Dermis blood vessel endothelial cell (primary cell): ENCODE results near the gene KIF5C. TPM values are rescaled to one million over a fixed set of nuclear protein-coding genes. Genes with fewer than 3 reads are reported as not detected.
A peak's percentile ranks its signal among the peaks of the same experiment; 100 is the strongest.
"Not testable (repeated sequence)": the region's sequence is repeated elsewhere in the genome, so short reads cannot be mapped to it uniquely, and the experiment has no call there.

Source experiments
- DNase-seq: peaks from one replicate; pipeline ENCODE4 v3.0.0; 2010
- total RNA-seq: library from RNA; depleted of rRNA; stranded (reverse); fragments of >200 nt; gene quantifications from 2 replicates; pipeline ENCODE4 v1.2.3, GENCODE V29; 2014

Gene KIF5C
- total RNA-seq, 1 donor from 2014 or later = 0.34 TPM

DNA sequence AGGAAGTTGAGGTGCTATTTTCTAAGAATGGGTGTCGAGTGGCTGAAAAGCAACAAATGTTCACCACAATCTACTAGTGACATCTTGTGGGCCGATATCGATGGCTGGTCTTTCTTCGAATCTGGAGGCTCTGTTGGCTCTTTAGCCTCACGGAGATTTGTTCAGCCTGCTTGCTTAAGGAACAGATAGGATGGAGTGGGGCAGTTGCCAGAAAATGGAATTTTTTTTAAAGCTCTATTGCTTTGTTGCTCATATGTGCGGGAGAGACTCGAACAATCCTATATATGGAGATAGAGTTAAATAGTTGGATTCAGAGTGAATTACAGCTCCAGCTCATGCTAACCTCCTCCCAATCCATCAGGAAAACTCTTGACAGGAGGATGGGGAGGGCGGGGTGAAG, 92.6 kb downstream of the KIF5C start:
- DNase-seq = no peak

DNA sequence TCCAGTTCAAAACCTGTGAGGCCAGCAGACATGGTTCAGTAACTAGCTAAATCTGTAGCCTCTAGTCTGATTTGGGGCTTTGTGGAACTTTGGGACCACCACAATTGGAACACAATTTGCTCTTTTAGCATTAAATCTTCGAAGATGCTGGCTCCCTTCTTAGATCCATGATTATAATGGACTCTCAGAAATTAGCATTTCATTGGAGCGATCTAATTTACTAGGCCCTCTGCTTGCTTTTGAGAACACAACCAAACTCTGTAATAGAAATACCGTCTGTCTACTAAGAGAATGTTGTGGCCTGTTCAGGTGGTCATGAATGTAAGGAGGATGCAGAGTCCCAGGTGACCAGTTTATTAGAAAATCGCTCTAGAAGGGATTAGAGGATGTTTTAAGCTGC, 93.3 kb downstream of the KIF5C start:
- no peak for DNase-seq

GRCh38 chr2:148968776-148969319, 93.8 kb downstream of the KIF5C start:
- DNase-seq = no peak

GRCh38 chr2:148969659-148970061, 94.6 kb downstream of the KIF5C start:
- DNase-seq = no peak

- no peak for DNase-seq
These were observed 95.4 kb downstream of the KIF5C start for GRCh38 chr2:148970385-148970784.

- no peak for DNase-seq
These were observed 96.5 kb downstream of the KIF5C start for GRCh38 chr2:148971547-148971946.

DNA sequence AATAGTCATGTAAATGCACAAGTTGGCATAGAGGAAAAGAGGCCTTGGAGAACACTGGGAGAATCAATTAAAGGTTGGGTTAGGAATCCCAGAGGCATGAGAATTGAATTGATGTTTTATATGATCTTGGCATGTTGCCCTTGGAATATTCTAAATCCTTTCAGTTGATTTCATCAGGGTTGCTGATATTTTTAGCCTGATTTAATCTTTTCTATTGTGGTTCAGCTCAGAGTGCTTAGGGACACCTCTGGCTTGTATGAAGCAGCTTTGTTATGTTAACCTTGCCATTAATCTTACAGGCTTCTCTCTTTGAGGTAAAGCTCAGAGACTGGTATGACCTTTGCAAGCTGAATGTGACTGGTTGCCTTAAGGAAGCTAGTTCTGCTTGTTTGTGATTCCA, 99.1 kb downstream of the KIF5C start:
- DNase-seq = no peak

DNA sequence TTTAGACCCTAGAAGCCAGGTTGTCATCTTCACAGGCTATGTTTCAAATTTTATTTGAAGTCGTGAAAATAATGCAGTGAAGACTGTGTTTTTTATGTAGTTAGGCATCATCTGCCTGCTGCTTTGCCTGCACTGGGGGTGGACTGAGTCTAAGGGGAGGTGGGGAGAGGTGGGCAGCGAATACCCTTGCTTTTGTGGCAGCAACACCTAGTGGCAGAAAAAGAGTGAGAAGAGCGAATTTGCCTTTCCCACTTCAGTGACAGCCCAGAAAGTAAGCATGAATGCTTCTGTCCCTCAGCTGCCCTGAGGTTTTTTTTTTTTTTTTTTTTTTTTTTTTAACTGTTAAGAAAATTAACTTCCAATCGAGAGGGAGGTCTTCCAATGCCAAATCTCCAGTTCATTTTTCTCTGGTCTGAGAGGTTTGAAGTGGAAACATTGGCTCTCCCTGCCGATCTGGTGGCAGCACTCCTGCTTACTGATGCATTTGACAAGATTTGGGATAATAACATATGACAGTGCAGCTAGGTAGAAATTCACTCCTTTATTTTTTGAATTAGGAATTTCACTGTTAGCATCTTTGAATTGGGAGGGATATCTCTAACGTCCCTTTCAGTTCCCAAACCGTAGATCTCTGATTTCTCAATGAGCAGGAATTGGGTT, 103.1 kb downstream of the KIF5C start:
- no peak for DNase-seq

DNA sequence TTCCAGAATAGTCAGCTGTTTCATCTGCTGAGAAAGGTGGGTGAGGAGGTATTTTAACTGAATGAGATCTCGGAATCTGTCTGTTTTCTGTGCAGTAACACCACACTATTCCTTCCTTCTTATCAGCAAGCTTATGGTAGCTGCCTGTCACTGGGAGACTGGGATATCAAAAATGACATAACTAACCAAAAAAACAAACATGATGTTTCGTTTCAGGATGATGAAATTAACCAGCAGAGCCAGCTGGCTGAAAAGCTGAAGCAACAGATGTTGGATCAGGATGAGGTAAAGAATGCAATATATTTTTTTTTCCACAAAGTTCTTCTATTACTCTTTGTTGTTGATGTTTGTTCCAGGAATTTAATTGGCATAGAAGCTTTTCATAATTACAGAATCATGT, 103.7 kb downstream of the KIF5C start:
- DNase-seq = no peak

- no peak for DNase-seq
These were observed 104.3 kb downstream of the KIF5C start for GRCh38 chr2:148979164-148979918.

DNA sequence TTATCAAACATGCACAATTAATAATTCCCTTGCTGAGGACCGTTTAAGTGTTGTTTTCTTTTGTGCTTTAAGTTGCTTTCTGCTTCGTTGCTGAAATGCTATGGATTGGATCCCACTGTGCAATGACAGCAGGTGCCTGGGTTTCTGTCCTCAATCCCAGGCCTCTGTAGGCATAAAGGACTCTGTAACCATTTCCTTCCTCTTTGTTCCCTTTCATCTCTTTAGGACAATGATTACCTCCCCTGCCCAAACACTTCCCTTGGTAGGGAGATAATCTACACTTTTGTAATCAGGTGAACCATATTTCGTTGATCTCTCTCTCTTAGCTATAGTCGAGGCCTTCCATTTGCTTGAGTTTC, 104.9 kb downstream of the KIF5C start:
- no peak for DNase-seq

- DNase-seq = not testable (repeated sequence)
These were observed 105.5 kb downstream of the KIF5C start for GRCh38 chr2:148980496-148980895.

GRCh38 chr2:148981324-148981723, 106.3 kb downstream of the KIF5C start:
- DNase-seq = no peak

DNA sequence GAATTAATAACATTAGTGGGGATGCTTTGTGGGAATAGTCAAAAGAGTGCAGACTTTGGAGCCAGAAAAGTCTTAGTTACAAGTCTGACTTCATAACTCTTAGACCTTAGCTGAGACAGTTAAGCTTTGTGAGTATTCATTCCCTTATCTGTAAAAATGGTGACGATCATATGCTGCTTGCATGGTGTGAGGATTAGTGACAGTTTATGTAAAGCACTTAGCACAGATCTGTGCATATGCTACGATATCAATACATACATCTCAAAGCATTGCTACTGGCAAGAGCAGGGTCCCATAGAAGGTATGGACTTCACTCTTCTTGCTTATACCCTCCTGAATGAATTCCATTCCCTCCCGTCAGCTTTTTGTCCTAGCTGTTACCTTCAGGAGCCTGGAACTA, 106.8 kb downstream of the KIF5C start:
- DNase-seq = no peak

- no peak for DNase-seq
These were observed 107.3 kb downstream of the KIF5C start for GRCh38 chr2:148982282-148982681.

GRCh38 chr2:148983896-148984295, 108.9 kb downstream of the KIF5C start:
- DNase-seq = no peak

- no peak for DNase-seq
These were observed 109.4 kb downstream of the KIF5C start for GRCh38 chr2:148984449-148984848.

GRCh38 chr2:148987286-148987685, 112.3 kb downstream of the KIF5C start:
- DNase-seq = no peak

DNA sequence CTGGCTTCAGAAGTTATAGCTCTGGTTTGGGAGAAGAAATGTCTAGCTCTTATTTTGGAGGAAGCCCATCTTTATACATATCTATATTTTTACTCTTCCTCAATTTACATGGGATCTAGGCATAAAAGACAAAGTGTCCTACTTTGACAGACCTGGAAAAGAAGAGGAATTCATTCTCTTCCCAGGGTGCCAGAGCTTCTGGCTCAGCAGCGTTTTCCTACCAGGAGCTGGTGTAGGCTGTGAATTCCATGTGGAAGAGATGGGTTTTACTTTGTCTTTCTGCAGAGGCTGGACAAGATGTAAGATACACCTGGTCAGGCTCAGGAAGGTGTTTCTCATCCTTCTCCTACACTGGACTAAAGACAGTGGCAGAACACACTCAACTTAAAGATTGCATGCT, 113.3 kb downstream of the KIF5C start:
- DNase-seq = no peak

GRCh38 chr2:148989882-148990493, 115.0 kb downstream of the KIF5C start:
- peak; percentile 89 for DNase-seq

GRCh38 chr2:148990968-148991367, 115.9 kb downstream of the KIF5C start:
- DNase-seq = no peak

DNA sequence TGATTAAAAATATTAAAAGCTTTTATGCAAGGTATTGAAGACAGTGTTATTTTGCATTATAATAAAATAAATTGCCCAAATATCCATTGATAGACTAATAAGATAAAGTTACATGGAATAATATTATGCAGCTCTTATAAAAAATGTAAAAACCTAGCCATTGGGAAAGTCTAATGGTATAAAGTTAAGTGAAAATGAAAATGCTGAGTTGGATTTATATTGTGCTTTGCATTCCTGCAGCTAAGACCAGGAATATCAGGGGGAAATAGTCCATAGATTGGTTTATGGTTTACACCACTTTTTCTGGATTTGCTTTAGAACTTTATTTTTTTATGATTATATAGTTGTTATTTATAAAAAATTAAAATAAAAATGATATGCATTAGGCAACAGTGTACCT, 117.4 kb downstream of the KIF5C start:
- DNase-seq = no peak

GRCh38 chr2:148993351-148993750, 118.3 kb downstream of the KIF5C start:
- DNase-seq = no peak

- no peak for DNase-seq
These were observed 119.3 kb downstream of the KIF5C start for GRCh38 chr2:148994341-148994740.
